DND-41 (cell line): ENCODE data around the gene CMSS1.

Experiments used
- ATAC-seq: fragments of 200-7000 bp; cut with Tn5 transposase; 3 replicates; pipeline ENCODE4 v1.9.1; 2021; ENCODE audit warnings: low read depth; ENCODE audit not compliant: insufficient read depth
- DNase-seq: peaks from one replicate; pipeline ENCODE4 v3.0.0-alpha.2; 2020
- H2AFZ ChIP-seq: 2 replicates; pipeline ENCODE4 v1.6.0; 2012; ENCODE audit warnings: low read depth, low read length
- H3K27ac ChIP-seq: 2 replicates; pipeline ENCODE4 v1.5.1; 2012; ENCODE audit warnings: low read length, inconsistent platforms
- H3K27me3 ChIP-seq: fragments of 200-600 bp; sonication (generic); 2 replicates; pipeline ENCODE4 v1.6.0; 2012; ENCODE audit warnings: low read length, mild to moderate bottlenecking, inconsistent platforms; ENCODE audit not compliant: insufficient read depth, poor library complexity
- H3K36me3 ChIP-seq: 2 replicates; pipeline ENCODE4 v1.5.1; 2012; ENCODE audit warnings: low read length, inconsistent platforms; ENCODE audit not compliant: insufficient read depth
- H3K4me1 ChIP-seq: 2 replicates; pipeline ENCODE4 v1.5.1; 2012; ENCODE audit warnings: mild to moderate bottlenecking, low read length; ENCODE audit not compliant: insufficient read depth
- H3K4me2 ChIP-seq: 2 replicates; pipeline ENCODE4 v1.6.0; 2012; ENCODE audit warnings: mild to moderate bottlenecking, moderate library complexity, low read length, inconsistent platforms; ENCODE audit not compliant: insufficient read depth
- H3K4me3 ChIP-seq, 2 experiments: fragments of 200-600 bp in 1 of 2; shearing (Covaris generic) in 1 of 2; 2 replicates each; pipeline ENCODE4 v1.5.1; 2012 to 2016; ENCODE audit warnings: inconsistent platforms in 2 of 2, low read length in 2 of 2, mild to moderate bottlenecking in 2 of 2, low read depth in 1 of 2, moderate library complexity in 1 of 2
- H3K79me2 ChIP-seq: 2 replicates; pipeline ENCODE4 v1.6.0; 2012; ENCODE audit warnings: low read length, inconsistent platforms; ENCODE audit not compliant: insufficient read depth
- H3K9ac ChIP-seq: 2 replicates; pipeline ENCODE4 v1.6.0; 2012; ENCODE audit warnings: low read depth, mild to moderate bottlenecking, inconsistent platforms, low read length, moderate library complexity
- H3K9me3 ChIP-seq: 2 replicates; pipeline ENCODE4 v1.5.1; 2012; ENCODE audit warnings: low read length, moderate library complexity, mild to moderate bottlenecking, inconsistent platforms; ENCODE audit not compliant: insufficient read depth, severe bottlenecking
- H4K20me1 ChIP-seq: 2 replicates; pipeline ENCODE4 v1.6.0; 2012; ENCODE audit warnings: low read length; ENCODE audit not compliant: insufficient read depth
- EZH2 ChIP-seq: IDR thresholded peaks from 3 replicates; pipeline ENCODE4 v1.6.1; 2012; ENCODE audit warnings: borderline replicate concordance, low read depth, mild to moderate bottlenecking, moderate library complexity, low read length, inconsistent platforms; ENCODE audit not compliant: severe bottlenecking
- TF ChIP-seq, protein P1 (sequence below): IDR thresholded peaks from 2 replicates; pipeline ENCODE4 v1.5.1; 2012; ENCODE audit warnings: borderline replicate concordance, low read length, moderate library complexity, mild to moderate bottlenecking; ENCODE audit not compliant: poor library complexity, severe bottlenecking; ENCODE audit errors: extremely low read depth

The CMSS1 gene

DNA sequence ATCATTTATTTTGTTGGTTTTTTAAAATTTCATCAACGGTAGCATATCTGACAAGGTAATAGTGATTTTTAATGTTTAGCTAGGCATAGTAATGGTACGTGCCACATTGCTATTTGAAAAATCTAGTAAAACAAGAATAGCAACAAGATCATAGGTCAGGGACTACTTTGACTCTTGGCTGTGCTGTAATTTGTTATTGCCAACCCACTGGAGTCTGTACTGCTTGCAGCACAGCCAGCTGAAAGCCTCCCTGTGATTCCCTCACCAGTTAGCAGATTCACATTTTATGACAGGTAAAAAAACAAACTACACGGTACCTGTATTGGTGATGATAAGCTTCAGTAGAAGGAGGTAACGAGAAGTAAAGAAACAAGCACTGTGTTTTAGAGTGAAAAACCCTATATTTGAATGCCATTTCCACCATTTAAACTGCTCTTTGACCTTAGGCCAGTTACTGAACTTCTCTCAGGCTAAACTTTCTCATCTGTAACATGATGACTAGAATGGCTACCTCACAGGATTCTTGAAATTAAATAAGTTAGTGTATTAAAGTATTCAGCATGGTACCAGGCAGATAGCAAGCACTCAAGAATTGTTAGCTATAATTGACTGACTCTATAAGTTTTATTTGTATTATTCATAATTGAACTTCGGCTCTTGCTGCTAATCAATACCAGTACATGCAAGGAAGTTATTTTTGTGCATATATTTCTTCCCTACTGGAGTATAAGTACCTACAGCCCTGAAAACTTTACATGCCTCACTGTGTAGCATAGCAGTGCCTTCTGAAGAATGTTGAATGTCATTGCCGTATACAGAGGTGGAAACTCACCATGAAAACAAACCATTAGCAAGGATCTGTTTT, 280.5 kb downstream of the CMSS1 start:
- Histone ChIP-seq H4K20me1 (no peaks in the 10 kb centered on the region), H3K4me2 (no peak overlapping the region), H3K27me3 (no peaks in the 10 kb centered on the region), H2AFZ (no peak overlapping the region), H3K27ac (no peak overlapping the region), H3K9me3 (no peaks in the 10 kb centered on the region), H3K36me3 (no peaks in the 10 kb centered on the region), H3K4me1 (no peaks in the 10 kb centered on the region), H3K9ac (no peak overlapping the region), H3K4me3 (no peak overlapping the region), H3K79me2 (no peaks in the 10 kb centered on the region)
- DNase-seq (no peak), ATAC-seq (no peak)
- TF ChIP-seq EZH2: no peak

DNA sequence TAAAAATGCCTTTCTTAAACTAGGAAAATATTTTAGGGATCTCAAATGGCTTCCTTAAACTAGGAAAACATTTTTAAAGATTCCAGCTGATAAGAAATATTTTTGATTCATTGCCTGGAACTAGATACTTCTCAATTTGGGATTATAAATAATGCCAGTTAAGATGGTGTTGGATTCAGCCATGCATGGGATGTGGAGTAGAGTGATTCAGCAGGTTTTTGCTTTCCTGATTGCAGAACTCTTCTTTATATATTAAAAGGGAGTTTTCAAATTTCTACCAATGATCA, 281.1 kb downstream of the CMSS1 start:
- no peak for TF ChIP-seq EZH2
- TF ChIP-seq, protein P1, sequence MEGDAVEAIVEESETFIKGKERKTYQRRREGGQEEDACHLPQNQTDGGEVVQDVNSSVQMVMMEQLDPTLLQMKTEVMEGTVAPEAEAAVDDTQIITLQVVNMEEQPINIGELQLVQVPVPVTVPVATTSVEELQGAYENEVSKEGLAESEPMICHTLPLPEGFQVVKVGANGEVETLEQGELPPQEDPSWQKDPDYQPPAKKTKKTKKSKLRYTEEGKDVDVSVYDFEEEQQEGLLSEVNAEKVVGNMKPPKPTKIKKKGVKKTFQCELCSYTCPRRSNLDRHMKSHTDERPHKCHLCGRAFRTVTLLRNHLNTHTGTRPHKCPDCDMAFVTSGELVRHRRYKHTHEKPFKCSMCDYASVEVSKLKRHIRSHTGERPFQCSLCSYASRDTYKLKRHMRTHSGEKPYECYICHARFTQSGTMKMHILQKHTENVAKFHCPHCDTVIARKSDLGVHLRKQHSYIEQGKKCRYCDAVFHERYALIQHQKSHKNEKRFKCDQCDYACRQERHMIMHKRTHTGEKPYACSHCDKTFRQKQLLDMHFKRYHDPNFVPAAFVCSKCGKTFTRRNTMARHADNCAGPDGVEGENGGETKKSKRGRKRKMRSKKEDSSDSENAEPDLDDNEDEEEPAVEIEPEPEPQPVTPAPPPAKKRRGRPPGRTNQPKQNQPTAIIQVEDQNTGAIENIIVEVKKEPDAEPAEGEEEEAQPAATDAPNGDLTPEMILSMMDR: no peak
- Histone ChIP-seq H3K79me2 (no peaks in the 10 kb centered on the region), H3K9me3 (no peaks in the 10 kb centered on the region), H3K4me1 (no peaks in the 10 kb centered on the region), H4K20me1 (no peaks in the 10 kb centered on the region), H3K27me3 (no peaks in the 10 kb centered on the region), H3K27ac (no peak overlapping the region), H3K36me3 (no peaks in the 10 kb centered on the region), H3K4me3 (no peak overlapping the region), H2AFZ (no peak overlapping the region), H3K9ac (no peak overlapping the region), H3K4me2 (no peak overlapping the region)
- ATAC-seq (no peak), DNase-seq (no peak)

DNA sequence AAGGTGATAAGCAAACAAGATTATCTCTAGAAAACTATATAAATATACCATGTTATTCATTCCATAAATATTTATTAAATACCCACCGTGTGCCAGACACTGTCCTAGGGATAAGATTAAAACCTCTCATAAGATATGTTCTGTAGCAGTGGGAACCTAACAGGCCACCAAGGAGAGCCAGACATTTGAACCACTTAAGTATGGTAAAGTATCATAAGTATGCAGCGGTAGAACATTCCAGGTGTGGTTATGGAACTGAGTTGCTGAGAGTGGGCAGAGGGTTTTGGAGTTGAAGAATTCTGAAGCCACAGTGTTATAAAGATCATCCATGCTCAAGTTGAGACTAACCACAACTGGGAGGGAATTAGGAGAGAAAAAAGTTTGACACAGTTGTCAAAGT, 282.0 kb downstream of the CMSS1 start:
- no peak overlapping the region for H3K4me2 ChIP-seq
- H3K79me2 ChIP-seq: no peaks in the 10 kb centered on the region
- no peak overlapping the region for H3K27ac ChIP-seq
- TF ChIP-seq, protein P1: no peak
- TF ChIP-seq EZH2: no peak
- H3K9ac ChIP-seq: no peak overlapping the region
- DNase-seq (no peak), ATAC-seq (no peak)
- no peak overlapping the region for H2AFZ ChIP-seq
- no peaks in the 10 kb centered on the region for H3K9me3 ChIP-seq
- peaks cover 6% of the 10 kb centered on the region; the same call in 1 of the 2 replicates for H3K4me1 ChIP-seq
- no peaks in the 10 kb centered on the region for H3K36me3 ChIP-seq
- no peak overlapping the region for H3K4me3 ChIP-seq
- no peaks in the 10 kb centered on the region for H3K27me3 ChIP-seq
- H4K20me1 ChIP-seq: no peaks in the 10 kb centered on the region

DNA sequence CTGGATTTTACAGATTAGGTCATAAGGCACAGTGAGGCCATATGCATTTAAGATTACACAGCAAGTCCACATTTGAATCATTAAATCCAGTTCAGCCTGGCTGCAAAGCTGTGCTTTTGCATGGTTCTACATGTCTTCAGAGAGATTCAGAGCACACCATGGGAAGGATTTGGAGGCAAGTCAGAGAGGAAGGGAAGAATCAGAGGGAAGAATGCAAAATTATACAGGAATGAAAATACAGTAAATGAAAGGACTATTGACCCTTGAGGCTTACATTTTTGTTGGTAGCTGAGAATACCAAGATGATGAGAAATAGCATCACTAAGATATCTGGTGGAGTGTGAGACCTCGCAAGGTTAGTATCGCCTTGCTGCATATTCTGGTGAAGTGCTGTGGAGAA, 282.8 kb downstream of the CMSS1 start:
- no peak overlapping the region for H3K4me2 ChIP-seq
- no peak overlapping the region for H3K27ac ChIP-seq
- H3K36me3 ChIP-seq: no peaks in the 10 kb centered on the region
- no peak overlapping the region for H2AFZ ChIP-seq
- TF ChIP-seq, protein P1: no peak
- no peak for TF ChIP-seq EZH2
- ATAC-seq: no peak
- DNase-seq: no peak
- peaks cover 14% of the 10 kb centered on the region for H3K4me1 ChIP-seq
- H3K27me3 ChIP-seq: no peaks in the 10 kb centered on the region
- H3K9ac ChIP-seq: no peak overlapping the region
- no peak overlapping the region for H3K4me3 ChIP-seq
- no peaks in the 10 kb centered on the region for H3K79me2 ChIP-seq
- H4K20me1 ChIP-seq: no peaks in the 10 kb centered on the region
- H3K9me3 ChIP-seq: no peaks in the 10 kb centered on the region
